Fibroblast of lung (primary cell): ENCODE data around the gene MAT2A.

ENCODE experiments used
- CTCF ChIP-seq, 2 donors: IDR thresholded peaks in 1 of 2; conservative IDR thresholded peaks in 1 of 2; 1 replicate in 1 of 2; 2 replicates in 1 of 2; pipeline ENCODE4 v1.5.1; 2011 to 2012; ENCODE audit warnings: low read length in 2 of 2, control low read depth in 1 of 2, inconsistent platforms in 1 of 2, low read depth in 1 of 2, mild to moderate bottlenecking in 1 of 2
- EZH2 ChIP-seq: IDR thresholded peaks from 2 replicates; pipeline ENCODE4 v1.5.1; 2012; ENCODE audit warnings: low read length, control low read depth, mild to moderate bottlenecking; ENCODE audit errors: missing control alignments

- TF ChIP-seq CTCF (conservative IDR thresholded peaks at IDR 0.05 in 1 of 2, IDR thresholded peaks at IDR 0.05 in 1 of 2; ENCODE audit: low read depth in 1 of 2, low read length in 2 of 2) (no peak), EZH2 (no peak)
Observed at GRCh38 chr2:85588236-85588635, 49.3 kb downstream of the MAT2A start.
